ENCODE measurements around the gene POLRMT. TPM values are rescaled to one million over a fixed set of nuclear protein-coding genes. Genes with fewer than 3 reads are reported as not detected.
"Not testable (repeated sequence)": the region's sequence is repeated elsewhere in the genome, so short reads cannot be mapped to it uniquely, and the experiment has no call there.

The POLRMT gene
- total RNA-seq, 1 experiment from 2014 or later = 62.8 TPM

- no peak for DNase-seq (ENCODE audit: low spot score)
- in situ Hi-C loops (cut with HindIII; ENCODE audit: low sequenced_read_pairs) = no loop called here
Observed at GRCh38 chr19:633786-634639, 676 bp upstream of the POLRMT start.

- no peak for DNase-seq (ENCODE audit: low spot score)
- in situ Hi-C loops (cut with HindIII; ENCODE audit: low sequenced_read_pairs) = no loop called here
Observed at GRCh38 chr19:632579-633067, 714 bp downstream of the POLRMT start.

GRCh38 chr19:629961-630714 is 3.2 kb downstream of the POLRMT start:
- DNase-seq (ENCODE audit: low spot score) = peak; percentile 27
- in situ Hi-C loops (cut with HindIII; ENCODE audit: low sequenced_read_pairs) = no loop called here

GRCh38 chr19:629515-629914 is 3.8 kb downstream of the POLRMT start:
- in situ Hi-C loops (cut with HindIII; ENCODE audit: low sequenced_read_pairs) = not testable (repeated sequence)

GRCh38 chr19:628168-628567 is 5.2 kb downstream of the POLRMT start:
- no peak for DNase-seq (ENCODE audit: low spot score)
- in situ Hi-C loops (cut with HindIII; ENCODE audit: low sequenced_read_pairs) = no loop called here

More at GRCh38 chr19:629515-629914, 3.8 kb downstream of the POLRMT start:
- peak; percentile 14 for DNase-seq (ENCODE audit: low spot score)

GRCh38 chr19:626566-626965 is 6.8 kb downstream of the POLRMT start:
- DNase-seq (ENCODE audit: low spot score); in situ Hi-C loops (cut with HindIII; ENCODE audit: low sequenced_read_pairs): not testable (repeated sequence)

GRCh38 chr19:625257-625656 is 8.1 kb downstream of the POLRMT start:
- no peak for DNase-seq (ENCODE audit: low spot score)
- in situ Hi-C loops (cut with HindIII; ENCODE audit: low sequenced_read_pairs) = no loop called here

GRCh38 chr19:624433-625109 is 8.8 kb downstream of the POLRMT start:
- in situ Hi-C loops (cut with HindIII; ENCODE audit: low sequenced_read_pairs) = no loop called here
- DNase-seq (ENCODE audit: low spot score) = no peak

- DNase-seq (ENCODE audit: low spot score) = no peak
Observed at GRCh38 chr19:623974-624373, 9.4 kb downstream of the POLRMT start.

GRCh38 chr19:623175-623916 is 10.0 kb downstream of the POLRMT start:
- in situ Hi-C loops (cut with HindIII; ENCODE audit: low sequenced_read_pairs) = no loop called here
- no peak for DNase-seq (ENCODE audit: low spot score)

More at GRCh38 chr19:623974-624373, 9.4 kb downstream of the POLRMT start:
- in situ Hi-C loops (cut with HindIII; ENCODE audit: low sequenced_read_pairs) = no loop called here

- no peak for DNase-seq (ENCODE audit: low spot score)
- in situ Hi-C loops (cut with HindIII; ENCODE audit: low sequenced_read_pairs) = no loop called here
Observed at GRCh38 chr19:622666-623065, 10.7 kb downstream of the POLRMT start.

GRCh38 chr19:621819-622218 is 11.5 kb downstream of the POLRMT start:
- no peak for DNase-seq (ENCODE audit: low spot score)
- in situ Hi-C loops (cut with HindIII; ENCODE audit: low sequenced_read_pairs) = no loop called here

- DNase-seq (ENCODE audit: low spot score); in situ Hi-C loops (cut with HindIII; ENCODE audit: low sequenced_read_pairs): not testable (repeated sequence)
Observed at GRCh38 chr19:621191-621590, 12.1 kb downstream of the POLRMT start.

GRCh38 chr19:620166-620862 is 13.0 kb downstream of the POLRMT start:
- in situ Hi-C loops (cut with HindIII; ENCODE audit: low sequenced_read_pairs) = no loop called here
- DNase-seq (ENCODE audit: low spot score) = no peak

GRCh38 chr19:619286-620002 is 13.9 kb downstream of the POLRMT start:
- no peak for DNase-seq (ENCODE audit: low spot score)
- in situ Hi-C loops (cut with HindIII; ENCODE audit: low sequenced_read_pairs) = no loop called here

GRCh38 chr19:618674-619285 is 14.6 kb downstream of the POLRMT start:
- in situ Hi-C loops (cut with HindIII; ENCODE audit: low sequenced_read_pairs) = no loop called here
- no peak for DNase-seq (ENCODE audit: low spot score)

- no peak for DNase-seq (ENCODE audit: low spot score)
- in situ Hi-C loops (cut with HindIII; ENCODE audit: low sequenced_read_pairs) = no loop called here
Observed at GRCh38 chr19:618247-618619, 15.1 kb downstream of the POLRMT start.
